GM10266 (cell line): ENCODE results near the gene OR4D1.

Source experiments
- DNase-seq: peaks from one replicate; pipeline ENCODE4 v3.0.0; 2012; ENCODE audit errors: extremely low spot score
- TF ChIP-seq, protein P1 (sequence below): IDR thresholded peaks from 2 replicates; pipeline ENCODE4 v1.5.1; 2012; ENCODE audit warnings: mild to moderate bottlenecking, low read depth; ENCODE audit not compliant: control insufficient read depth, insufficient read depth; ENCODE audit errors: missing control alignments

OR4D1 gene

GRCh38 chr17:58184986-58185761, 37.0 kb downstream of the OR4D1 start:
- TF ChIP-seq, protein P1, sequence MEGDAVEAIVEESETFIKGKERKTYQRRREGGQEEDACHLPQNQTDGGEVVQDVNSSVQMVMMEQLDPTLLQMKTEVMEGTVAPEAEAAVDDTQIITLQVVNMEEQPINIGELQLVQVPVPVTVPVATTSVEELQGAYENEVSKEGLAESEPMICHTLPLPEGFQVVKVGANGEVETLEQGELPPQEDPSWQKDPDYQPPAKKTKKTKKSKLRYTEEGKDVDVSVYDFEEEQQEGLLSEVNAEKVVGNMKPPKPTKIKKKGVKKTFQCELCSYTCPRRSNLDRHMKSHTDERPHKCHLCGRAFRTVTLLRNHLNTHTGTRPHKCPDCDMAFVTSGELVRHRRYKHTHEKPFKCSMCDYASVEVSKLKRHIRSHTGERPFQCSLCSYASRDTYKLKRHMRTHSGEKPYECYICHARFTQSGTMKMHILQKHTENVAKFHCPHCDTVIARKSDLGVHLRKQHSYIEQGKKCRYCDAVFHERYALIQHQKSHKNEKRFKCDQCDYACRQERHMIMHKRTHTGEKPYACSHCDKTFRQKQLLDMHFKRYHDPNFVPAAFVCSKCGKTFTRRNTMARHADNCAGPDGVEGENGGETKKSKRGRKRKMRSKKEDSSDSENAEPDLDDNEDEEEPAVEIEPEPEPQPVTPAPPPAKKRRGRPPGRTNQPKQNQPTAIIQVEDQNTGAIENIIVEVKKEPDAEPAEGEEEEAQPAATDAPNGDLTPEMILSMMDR = no peak
- DNase-seq = no peak

DNA sequence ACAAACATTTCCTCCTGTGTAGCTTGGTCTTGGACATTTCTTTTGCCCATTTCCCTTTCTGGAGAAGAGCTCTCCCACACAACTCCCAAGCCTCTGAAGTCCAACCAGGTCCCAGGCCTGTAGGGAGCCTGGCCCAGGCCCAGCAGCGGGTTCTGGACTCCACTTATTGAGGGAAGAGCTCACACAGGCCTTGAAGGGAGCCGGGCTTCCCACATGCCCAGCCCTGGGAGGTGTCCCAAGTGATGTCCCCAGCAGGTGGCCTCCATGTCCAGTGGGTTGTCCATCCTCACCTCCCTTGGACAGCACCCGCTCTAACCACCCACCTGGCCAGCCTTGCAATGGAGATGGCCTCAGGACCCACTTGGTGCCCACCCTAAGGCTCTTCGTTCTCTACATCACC, 38.4 kb downstream of the OR4D1 start:
- TF ChIP-seq, protein P1 = no peak
- DNase-seq = no peak

GRCh38 chr17:58187063-58187462, 38.9 kb downstream of the OR4D1 start:
- TF ChIP-seq, protein P1 = no peak
- no peak for DNase-seq

DNA sequence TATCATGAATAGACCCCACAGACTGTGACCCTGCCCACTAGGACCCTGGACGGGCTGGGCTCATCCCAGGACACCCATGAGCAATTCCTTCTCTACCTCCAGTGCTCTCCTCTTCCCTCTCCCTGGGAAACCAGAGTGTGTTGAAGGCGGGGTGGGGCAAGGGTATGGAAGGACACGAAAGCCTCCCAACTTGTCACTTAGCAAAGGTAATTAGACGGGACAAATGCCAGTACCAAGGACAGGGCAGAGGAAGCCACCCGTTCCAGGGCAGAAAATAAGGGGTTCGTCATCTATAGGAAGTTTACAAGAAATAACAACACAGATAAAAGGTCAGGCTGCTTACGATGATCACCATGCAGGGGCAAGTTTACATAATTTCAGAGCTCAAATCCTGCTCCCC, 39.5 kb downstream of the OR4D1 start:
- DNase-seq = no peak
- TF ChIP-seq, protein P1 = no peak

DNA sequence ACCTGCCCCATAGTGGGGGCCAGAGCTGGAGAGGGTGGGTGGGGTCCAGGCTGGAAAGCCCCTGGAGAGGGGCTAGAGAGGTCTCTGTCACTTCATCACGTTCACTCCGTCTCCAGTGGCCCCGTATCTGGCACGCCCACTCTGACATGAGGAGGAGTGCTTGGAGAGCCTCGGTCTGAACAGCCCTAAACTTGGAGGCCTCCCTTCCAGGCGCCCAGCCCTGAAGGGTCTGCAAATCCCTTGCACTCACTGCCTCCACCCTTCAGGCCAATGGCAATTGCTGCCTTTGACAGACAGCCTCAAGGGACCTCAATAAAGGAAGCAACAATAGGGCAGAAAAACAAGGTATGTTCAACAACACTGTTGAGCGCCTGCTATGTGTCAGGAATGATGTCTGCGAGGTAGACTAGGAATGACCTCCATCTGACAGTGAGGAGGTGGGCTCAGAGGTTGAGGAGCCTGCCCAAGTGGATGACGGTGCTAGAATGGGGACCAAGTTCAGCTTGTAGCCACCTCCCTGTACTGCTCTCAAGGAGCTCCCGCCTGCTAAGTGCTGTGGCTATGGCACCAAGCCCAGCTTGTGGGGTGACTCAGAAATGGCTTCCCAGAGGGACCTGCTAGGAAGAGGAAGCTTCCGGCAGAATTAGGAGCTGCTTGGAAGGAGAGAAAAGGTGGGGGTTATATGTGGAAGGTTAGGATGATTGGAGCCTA, 41.4 kb downstream of the OR4D1 start:
- DNase-seq = no peak
- TF ChIP-seq, protein P1 = no peak

- no peak for DNase-seq
- TF ChIP-seq, protein P1 = no peak
Measured at GRCh38 chr17:58191241-58191896, 43.2 kb downstream of the OR4D1 start.
